Osteoblast (primary cell): Measurements from ENCODE around the gene HDAC9. TPM values are rescaled to one million over a fixed set of nuclear protein-coding genes. Genes with fewer than 3 reads are reported as not detected.
A peak's percentile ranks its signal among the peaks of the same experiment; 100 is the strongest.

Experiments used
- DNase-seq: peaks from one replicate; pipeline ENCODE4 v3.0.0; 2011; ENCODE audit warnings: low spot score, mixed read lengths; ENCODE audit not compliant: insufficient read length; ENCODE audit errors: missing footprints
- H2AFZ ChIP-seq: 2 replicates; pipeline ENCODE4 v1.6.0; 2011; ENCODE audit warnings: mild to moderate bottlenecking, low read length
- H3K27ac ChIP-seq: 2 replicates; pipeline ENCODE4 v1.5.1; 2011; ENCODE audit warnings: mild to moderate bottlenecking, low read depth, low read length, moderate library complexity
- H3K27me3 ChIP-seq: 2 replicates; pipeline ENCODE4 v1.6.0; 2012; ENCODE audit warnings: mild to moderate bottlenecking, control low read depth, inconsistent platforms, low read length, moderate library complexity; ENCODE audit not compliant: insufficient read depth
- H3K36me3 ChIP-seq: 2 replicates; pipeline ENCODE4 v1.5.1; 2011; ENCODE audit warnings: mild to moderate bottlenecking, low read length, control low read depth, moderate library complexity; ENCODE audit not compliant: insufficient read depth
- H3K4me1 ChIP-seq: 2 replicates; pipeline ENCODE4 v1.5.1; 2011; ENCODE audit warnings: mild to moderate bottlenecking, low read length, control low read depth, moderate library complexity; ENCODE audit not compliant: insufficient read depth
- H3K4me2 ChIP-seq: 2 replicates; pipeline ENCODE4 v1.6.0; 2011; ENCODE audit warnings: mild to moderate bottlenecking, low read length; ENCODE audit not compliant: insufficient read depth
- H3K4me3 ChIP-seq: fragments of 200-600 bp; sonication (generic); 3 replicates; pipeline ENCODE4 v1.5.1; 2012; ENCODE audit warnings: mild to moderate bottlenecking, low read length, inconsistent platforms; ENCODE audit not compliant: insufficient read depth
- H3K79me2 ChIP-seq: 2 replicates; pipeline ENCODE4 v1.6.0; 2012; ENCODE audit warnings: mild to moderate bottlenecking, low read length, control low read depth, inconsistent platforms; ENCODE audit not compliant: insufficient read depth
- H3K9me3 ChIP-seq: 2 replicates; pipeline ENCODE4 v1.5.1; 2011; ENCODE audit warnings: low read depth, low read length, control low read depth
- H4K20me1 ChIP-seq: 2 replicates; pipeline ENCODE4 v1.6.0; 2012; ENCODE audit warnings: mild to moderate bottlenecking, low read length, control low read depth; ENCODE audit not compliant: insufficient read depth
- CTCF ChIP-seq: IDR thresholded peaks from 2 replicates; pipeline ENCODE4 v1.5.1; 2011; ENCODE audit warnings: mild to moderate bottlenecking, low read depth, low read length, moderate library complexity; ENCODE audit errors: extremely low read depth
- total RNA-seq: library from RNA; depleted of rRNA; stranded (reverse); fragments of >200 nt; gene quantifications from 2 replicates; pipeline ENCODE4 v1.2.3, GENCODE V29; 2012

Gene HDAC9
- total RNA-seq, 1 donor = 21.7 TPM

GRCh38 chr7:18503126-18503866 lies 7.7 kb downstream of the HDAC9 start:
- Histone ChIP-seq H3K27ac (no peak overlapping the region), H3K36me3 (no peaks in the 10 kb centered on the region), H4K20me1 (no peaks in the 10 kb centered on the region), H3K4me3 (no peak overlapping the region), H2AFZ (peak overlapping the region; percentile 13), H3K27me3 (no peaks in the 10 kb centered on the region), H3K4me1 (peaks cover 20% of the 10 kb centered on the region), H3K9me3 (no peaks in the 10 kb centered on the region), H3K4me2 (no peak overlapping the region), H3K79me2 (no peaks in the 10 kb centered on the region)
- no peak for DNase-seq
- no peak for TF ChIP-seq CTCF

- H3K4me1 ChIP-seq = peaks cover 36% of the 10 kb centered on the region
Measured at GRCh38 chr7:18504965-18505364, 9.4 kb downstream of the HDAC9 start.

GRCh38 chr7:18505870-18506460 lies 10.4 kb downstream of the HDAC9 start:
- Histone ChIP-seq H3K27me3 (no peaks in the 10 kb centered on the region), H3K4me1 (peaks cover 36% of the 10 kb centered on the region), H3K79me2 (peaks cover 19% of the 10 kb centered on the region), H3K4me2 (peak overlapping the region; percentile 63), H3K9me3 (no peaks in the 10 kb centered on the region), H3K4me3 (no peak overlapping the region), H3K36me3 (no peaks in the 10 kb centered on the region), H3K27ac (peak overlapping the region; percentile 56), H2AFZ (peak overlapping the region; percentile 69), H4K20me1 (no peaks in the 10 kb centered on the region)
- no peak for TF ChIP-seq CTCF
- DNase-seq = peak; percentile 89

More at GRCh38 chr7:18504965-18505364, 9.4 kb downstream of the HDAC9 start:
- no peak overlapping the region for H2AFZ ChIP-seq
- H4K20me1 ChIP-seq = no peaks in the 10 kb centered on the region
- no peak overlapping the region for H3K4me3 ChIP-seq
- no peak overlapping the region for H3K27ac ChIP-seq
- no peak for DNase-seq
- no peak for TF ChIP-seq CTCF
- no peaks in the 10 kb centered on the region for H3K27me3 ChIP-seq
- no peaks in the 10 kb centered on the region for H3K9me3 ChIP-seq
- no peaks in the 10 kb centered on the region for H3K36me3 ChIP-seq
- no peak overlapping the region for H3K4me2 ChIP-seq
- H3K79me2 ChIP-seq = peaks cover 9% of the 10 kb centered on the region
